Gastroesophageal sphincter (tissue), 4 donors: ENCODE results near the gene TEDC2. TPM values are rescaled to one million over a fixed set of nuclear protein-coding genes. Genes with fewer than 3 reads are reported as not detected.

Experiments
- ATAC-seq: fragments of 150-250 bp; one replicate; pipeline ENCODE4 v1.9.1; 2016; ENCODE audit warnings: mild to moderate bottlenecking, moderate library complexity
- H3K27ac ChIP-seq, 4 donors: fragments of 200-600 bp; sonication (generic) in 3 of 4; 1 replicate in 3 of 4; 2 replicates in 1 of 4; pipeline ENCODE4 v1.5.1; 2016 to 2019
- H3K27me3 ChIP-seq: fragments of 200-600 bp; sonication (generic); one replicate; pipeline ENCODE4 v1.5.1; 2019
- H3K36me3 ChIP-seq, 2 donors: fragments of 200-600 bp; sonication (generic); one replicate each; pipeline ENCODE4 v1.5.1; 2019; ENCODE audit warnings: control low read depth in 1 of 2
- H3K4me1 ChIP-seq, 3 donors: fragments of 200-600 bp; sonication (generic); 1 replicate in 2 of 3; 2 replicates in 1 of 3; pipeline ENCODE4 v1.5.1; 2016 to 2019; ENCODE audit warnings: control low read depth in 2 of 3
- H3K4me3 ChIP-seq, 2 donors: fragments of 200-600 bp; sonication (generic); one replicate each; pipeline ENCODE4 v1.5.1; 2019; ENCODE audit warnings: mild to moderate bottlenecking in 1 of 2, moderate library complexity in 1 of 2
- H3K9me3 ChIP-seq, 3 donors: fragments of 200-600 bp; sonication (generic); one replicate each; pipeline ENCODE4 v1.5.1; 2017 to 2019; ENCODE audit warnings: control low read depth in 2 of 3
- EP300 ChIP-seq: sonication (generic); formaldehyde crosslinking; IDR thresholded peaks from one replicate; pipeline ENCODE4 v1.6.1; 2017; ENCODE audit warnings: antibody characterized with exemption, mild to moderate bottlenecking
- POLR2A ChIP-seq, 2 donors: fragments of 450-650 bp; IDR thresholded peaks; one replicate each; pipeline ENCODE4 v1.6.1; 2017; ENCODE audit warnings: antibody characterized with exemption in 2 of 2, mild to moderate bottlenecking in 2 of 2, moderate library complexity in 1 of 2
- POLR2AphosphoS5 ChIP-seq: sonication (generic); formaldehyde crosslinking; IDR thresholded peaks from one replicate; pipeline ENCODE4 v1.6.1; 2017; ENCODE audit warnings: antibody characterized with exemption
- WGBS, 2 donors: methylation state at CpG; one replicate each; pipeline ENCODE4 v1.1.5; 2018; ENCODE audit warnings: low coverage in 1 of 2; 5-methylcytosine and 5-hydroxymethylcytosine counted together
- total RNA-seq, 4 donors: library from RNA; depleted of rRNA; stranded (reverse); fragments of >200 nt; gene quantifications; one replicate each; pipeline ENCODE4 v1.1.0, GENCODE V29; 2016
- TF ChIP-seq, protein P1 (sequence below), 4 experiments: fragments of 200-600 bp in 2 of 4; fragments of 450-650 bp in 2 of 4; sonication (generic) in 1 of 4; IDR thresholded peaks; one replicate each; pipeline ENCODE4 v1.5.1; 2017 to 2019; ENCODE audit warnings: antibody characterized with exemption in 4 of 4, mild to moderate bottlenecking in 2 of 4, moderate library complexity in 2 of 4

The TEDC2 gene
- total RNA-seq, 4 donors from 2014 or later: 1.0 to 2.5 TPM; not detected in 2

DNA sequence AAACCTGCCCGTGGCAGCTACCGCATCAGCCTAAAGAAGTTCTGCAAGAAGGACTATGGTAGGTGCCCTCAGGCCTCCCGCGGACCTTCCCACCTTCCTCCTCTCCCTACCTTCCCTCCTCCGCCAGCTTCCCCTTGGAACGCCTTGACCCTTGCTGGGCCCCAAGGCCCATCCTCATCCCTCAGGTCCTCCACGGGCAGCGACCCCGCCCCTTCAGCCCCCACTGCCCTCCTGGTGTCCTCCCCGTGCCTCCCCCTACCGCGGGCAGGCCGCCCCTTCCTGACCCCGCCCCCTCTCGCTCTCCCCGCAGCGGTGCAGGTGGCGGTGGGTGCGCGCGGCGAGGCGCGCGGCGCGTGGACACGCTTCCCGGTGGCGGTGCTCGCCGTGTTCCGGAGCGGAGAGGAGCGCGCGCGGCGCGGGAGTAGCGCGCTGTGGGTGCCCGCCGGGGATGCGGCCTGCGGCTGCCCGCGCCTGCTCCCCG lies 13.6 kb downstream of the TEDC2 start:
- ATAC-seq: no peak
- WGBS, 2 donors: 42% methylated on average over 5 of the region's 49 CpGs; no CpG with 5 or more reads in 1 of the 2 donors
- Histone ChIP-seq H3K36me3 (no peaks in the 10 kb centered on the region), H3K9me3 (no peaks in the 10 kb centered on the region), H3K27ac (peak overlapping the region in 1 of 4 donors; percentile 90), H3K4me3 (peak overlapping the region in 1 of 2 donors; percentile 77), H3K4me1 (peaks cover 0 to 71% (median 45%) of the 10 kb centered on the region in 3 donors), H3K27me3 (peaks cover 52% of the 10 kb centered on the region)
- TF ChIP-seq POLR2A (IDR thresholded peaks at IDR 0.05): no peak
- no peak for TF ChIP-seq POLR2AphosphoS5
- no peak for TF ChIP-seq EP300
- TF ChIP-seq, protein P1, sequence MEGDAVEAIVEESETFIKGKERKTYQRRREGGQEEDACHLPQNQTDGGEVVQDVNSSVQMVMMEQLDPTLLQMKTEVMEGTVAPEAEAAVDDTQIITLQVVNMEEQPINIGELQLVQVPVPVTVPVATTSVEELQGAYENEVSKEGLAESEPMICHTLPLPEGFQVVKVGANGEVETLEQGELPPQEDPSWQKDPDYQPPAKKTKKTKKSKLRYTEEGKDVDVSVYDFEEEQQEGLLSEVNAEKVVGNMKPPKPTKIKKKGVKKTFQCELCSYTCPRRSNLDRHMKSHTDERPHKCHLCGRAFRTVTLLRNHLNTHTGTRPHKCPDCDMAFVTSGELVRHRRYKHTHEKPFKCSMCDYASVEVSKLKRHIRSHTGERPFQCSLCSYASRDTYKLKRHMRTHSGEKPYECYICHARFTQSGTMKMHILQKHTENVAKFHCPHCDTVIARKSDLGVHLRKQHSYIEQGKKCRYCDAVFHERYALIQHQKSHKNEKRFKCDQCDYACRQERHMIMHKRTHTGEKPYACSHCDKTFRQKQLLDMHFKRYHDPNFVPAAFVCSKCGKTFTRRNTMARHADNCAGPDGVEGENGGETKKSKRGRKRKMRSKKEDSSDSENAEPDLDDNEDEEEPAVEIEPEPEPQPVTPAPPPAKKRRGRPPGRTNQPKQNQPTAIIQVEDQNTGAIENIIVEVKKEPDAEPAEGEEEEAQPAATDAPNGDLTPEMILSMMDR (IDR thresholded peaks at IDR 0.05): no peak

DNA sequence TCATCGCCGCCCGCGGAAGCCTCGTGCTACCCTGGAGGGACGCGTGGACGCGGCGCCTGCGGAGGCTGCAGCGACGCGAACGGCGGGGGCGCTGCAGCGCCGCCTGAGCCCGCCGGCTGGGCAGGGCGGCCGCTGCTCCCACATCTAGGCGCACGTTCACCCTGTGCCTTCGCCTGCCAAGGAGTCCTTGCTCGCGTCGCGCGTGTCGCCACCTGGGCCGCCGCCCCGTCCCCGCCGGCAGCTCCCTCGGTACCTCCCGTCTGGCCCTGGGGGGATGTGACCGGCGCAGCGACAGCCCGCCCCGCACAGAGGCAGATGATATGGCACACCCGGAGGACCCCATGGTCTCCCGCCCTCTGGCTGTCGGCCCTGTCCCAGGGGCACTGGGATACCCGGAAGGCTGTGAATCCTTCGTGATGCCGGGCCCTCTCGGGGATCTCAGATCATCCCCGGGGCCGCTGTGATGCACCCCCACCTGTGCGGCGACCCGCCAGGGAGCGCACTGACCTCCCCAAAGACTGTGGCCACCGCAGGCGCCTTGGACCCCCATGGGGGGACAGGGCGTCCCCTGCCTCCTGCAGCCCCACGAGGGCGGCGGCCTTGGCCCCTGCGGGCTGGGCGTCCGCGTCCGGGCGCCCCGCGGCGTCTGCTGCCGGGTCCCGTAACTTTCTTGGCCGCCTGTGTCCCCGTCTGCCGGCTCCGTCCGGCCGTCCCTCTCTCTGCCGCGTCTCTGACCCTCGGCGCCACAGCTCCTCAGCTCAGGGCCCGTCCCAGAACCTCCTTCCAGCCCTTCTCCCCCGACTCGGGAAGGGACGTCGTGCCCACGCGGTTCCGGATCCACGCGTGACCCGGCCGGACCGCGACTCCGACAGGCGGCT lies 14.3 kb downstream of the TEDC2 start:
- no CpG with 5 or more reads among the region's 100 CpGs for WGBS, 2 donors
- Histone ChIP-seq H3K4me3 (peak overlapping the region; percentile 66 to 77), H3K27me3 (peaks cover 45% of the 10 kb centered on the region), H3K27ac (peak overlapping the region; percentile 48 to 90 (median 83)), H3K36me3 (no peaks in the 10 kb centered on the region), H3K4me1 (peaks cover 0 to 63% (median 38%) of the 10 kb centered on the region in 3 donors), H3K9me3 (no peaks in the 10 kb centered on the region)
- peak; percentile 60 for ATAC-seq
- no peak for TF ChIP-seq POLR2A (IDR thresholded peaks at IDR 0.05)
- TF ChIP-seq, protein P1 (IDR thresholded peaks at IDR 0.05): peak in 3 of 4 experiments; percentile 28 to 62 (median 35)

DNA sequence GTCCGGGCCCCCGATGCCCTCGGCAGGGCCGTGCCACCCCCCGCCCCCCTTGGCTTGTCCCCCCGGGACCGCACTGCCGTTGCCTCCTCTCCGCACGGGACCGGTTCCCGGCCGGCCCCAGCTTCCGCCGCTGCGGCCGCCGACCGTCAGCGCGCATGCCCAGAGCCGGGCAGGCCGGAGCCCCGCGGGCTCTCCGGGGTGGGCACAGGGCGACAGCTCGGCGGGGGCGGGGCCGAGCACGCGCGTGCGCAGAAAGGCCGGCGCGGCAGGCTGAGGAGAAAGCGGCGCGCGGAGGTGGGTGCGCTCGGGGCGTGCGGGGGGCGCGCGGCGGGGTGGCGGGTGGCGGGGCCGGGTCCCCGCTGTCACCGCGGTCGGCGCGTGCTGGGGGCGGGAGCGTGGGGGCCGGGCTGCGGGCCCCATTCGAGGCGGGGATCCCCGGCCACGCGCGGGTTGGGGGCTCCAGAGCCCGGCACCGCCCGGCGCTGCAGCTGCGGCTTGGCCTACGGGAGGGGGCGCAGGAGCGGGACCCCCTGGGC lies 15.0 kb downstream of the TEDC2 start, which contains the start of gene TBC1D24:
Gene TBC1D24, plus strand, starts transcription at position 251 of the 536 bp plus-strand sequence. CDS start 21,022 bp downstream, outside the sequence.
- Histone ChIP-seq H3K36me3 (no peaks in the 10 kb centered on the region), H3K27me3 (peaks cover 38% of the 10 kb centered on the region), H3K4me1 (peaks cover 0 to 58% (median 34%) of the 10 kb centered on the region in 3 donors), H3K4me3 (peak within 1 kb of the TSS; percentile 66 to 77), H3K27ac (peak within 1 kb of the TSS; percentile 48 to 90 (median 83)), H3K9me3 (no peaks in the 10 kb centered on the region)
- no CpG with 5 or more reads among the region's 77 CpGs for WGBS, 2 donors
- TF ChIP-seq POLR2A (IDR thresholded peaks at IDR 0.05) (peak; percentile 67 to 73), POLR2AphosphoS5 (peak; percentile 70)
- TF ChIP-seq, protein P1 (IDR thresholded peaks at IDR 0.05): no peak
- ATAC-seq: peak; percentile 92

DNA sequence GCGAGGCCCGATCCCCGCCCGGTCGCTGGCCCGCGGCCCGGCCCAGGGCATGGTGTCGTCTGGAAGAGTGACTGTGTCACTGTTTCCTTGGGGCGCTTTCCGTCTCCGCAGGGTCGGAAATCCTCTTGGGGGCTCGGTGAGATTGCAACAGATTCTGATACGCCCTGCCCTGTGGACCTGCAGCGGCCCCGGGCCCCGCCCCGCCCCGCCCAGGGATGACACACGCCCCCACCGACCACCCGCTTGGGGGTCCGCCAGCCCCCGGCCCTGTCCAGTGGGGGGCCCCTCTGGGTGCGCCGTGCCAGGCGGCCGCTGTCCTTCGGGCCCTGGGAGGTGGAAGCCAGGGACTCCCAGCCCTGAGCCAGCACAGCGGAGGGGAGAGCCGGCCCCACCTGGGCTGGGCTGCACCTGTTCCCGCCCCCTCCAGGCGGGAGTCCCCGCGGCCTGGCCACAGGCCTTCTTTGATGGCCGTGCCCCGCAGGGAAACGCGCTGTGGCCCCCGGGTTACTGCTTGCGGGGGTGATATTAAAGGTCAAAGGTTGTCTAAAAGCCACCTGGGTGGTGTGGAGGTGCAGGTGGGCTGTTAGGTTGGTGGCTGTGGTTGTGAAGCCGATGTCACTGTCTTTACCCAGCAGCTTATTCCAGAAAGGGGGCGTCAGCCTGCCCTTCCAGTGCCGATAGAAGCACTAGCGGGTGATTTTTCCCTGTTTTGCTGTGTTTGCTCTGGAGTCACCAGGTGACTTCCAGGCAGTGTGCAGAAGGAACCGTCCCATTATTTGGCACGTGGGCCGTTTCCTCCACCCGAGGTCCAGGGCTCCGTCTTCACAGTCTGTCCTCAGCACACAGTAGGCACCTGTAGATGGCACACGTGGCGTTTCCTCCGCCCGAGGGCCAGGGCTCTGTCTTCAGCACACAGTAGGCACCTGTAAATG lies 15.8 kb downstream of the TEDC2 start:
- 6 to 18% methylated on average over 7 to 9 of the region's 55 CpGs for WGBS, 2 donors
- Histone ChIP-seq H3K4me1 (peaks cover 0 to 53% (median 34%) of the 10 kb centered on the region in 3 donors), H3K9me3 (no peaks in the 10 kb centered on the region), H3K4me3 (peak overlapping the region; percentile 66 to 77), H3K27me3 (peaks cover 31% of the 10 kb centered on the region), H3K27ac (peak overlapping the region in 3 of 4 donors; percentile 81 to 90 (median 85)), H3K36me3 (no peaks in the 10 kb centered on the region)
- ATAC-seq: peak; percentile 1
- TF ChIP-seq POLR2AphosphoS5 (no peak), POLR2A (IDR thresholded peaks at IDR 0.05) (no peak), EP300 (no peak)
- TF ChIP-seq, protein P1 (IDR thresholded peaks at IDR 0.05): no peak
